Stimulated activated CD4-positive, alpha-beta T cell treated with anti-CD3 and anti-CD28 coated beads, TNF-alpha, amount 100 ng/mL, for 4 hours (primary cell): ENCODE results near the gene MPPED1.

ENCODE experiments used
- DNase-seq, 3 experiments: peaks; one replicate each; pipeline ENCODE4 v3.0.0-alpha.2; 2020; ENCODE audit warnings: low read depth in 3 of 3

MPPED1 gene

DNA sequence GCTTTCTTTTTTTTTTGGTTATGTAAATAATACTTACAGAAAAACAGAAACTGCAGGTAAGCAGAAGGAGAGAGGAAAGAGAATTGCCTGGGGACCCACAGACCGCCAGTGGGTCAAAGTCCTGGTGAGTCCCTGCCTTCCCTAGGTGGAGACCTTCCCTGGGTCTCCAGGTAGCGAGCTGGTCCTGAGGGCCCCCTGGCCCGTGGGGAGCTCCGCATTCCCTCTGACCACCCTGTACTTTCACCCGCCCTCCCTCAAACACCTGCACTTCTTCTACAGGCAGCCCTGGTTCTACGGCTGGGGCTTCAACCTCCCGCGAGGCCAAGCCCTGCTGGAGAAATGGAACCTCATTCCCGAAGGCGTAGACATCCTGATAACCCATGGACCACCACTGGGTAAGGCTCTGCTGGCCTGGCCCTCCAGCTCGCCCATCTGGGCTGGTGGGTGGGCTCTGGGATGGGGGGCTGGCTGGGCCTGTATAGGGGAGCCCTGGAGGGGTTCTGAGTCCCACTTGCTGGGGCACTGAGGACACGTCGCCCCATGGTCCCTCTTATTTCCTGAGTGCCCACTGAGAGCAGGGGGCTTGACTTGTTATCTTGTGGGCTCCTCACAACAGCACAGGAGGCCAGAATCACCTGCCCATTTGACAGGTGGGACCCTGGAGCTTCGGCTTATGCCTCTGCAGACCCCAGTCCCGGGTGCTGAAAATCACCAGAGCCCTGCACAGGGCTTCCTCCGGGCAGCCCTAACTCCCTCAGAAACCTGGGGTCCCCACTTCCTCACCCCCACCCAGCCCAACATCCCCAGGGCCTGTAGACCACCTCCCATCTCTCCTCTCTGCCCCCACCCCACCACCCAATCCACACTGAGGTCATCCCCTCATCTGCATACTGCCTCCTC lies 86.4 kb downstream of the MPPED1 start:
- DNase-seq: no peak

- no peak for DNase-seq
These were observed 87.0 kb downstream of the MPPED1 start for GRCh38 chr22:43498856-43499253.

DNA sequence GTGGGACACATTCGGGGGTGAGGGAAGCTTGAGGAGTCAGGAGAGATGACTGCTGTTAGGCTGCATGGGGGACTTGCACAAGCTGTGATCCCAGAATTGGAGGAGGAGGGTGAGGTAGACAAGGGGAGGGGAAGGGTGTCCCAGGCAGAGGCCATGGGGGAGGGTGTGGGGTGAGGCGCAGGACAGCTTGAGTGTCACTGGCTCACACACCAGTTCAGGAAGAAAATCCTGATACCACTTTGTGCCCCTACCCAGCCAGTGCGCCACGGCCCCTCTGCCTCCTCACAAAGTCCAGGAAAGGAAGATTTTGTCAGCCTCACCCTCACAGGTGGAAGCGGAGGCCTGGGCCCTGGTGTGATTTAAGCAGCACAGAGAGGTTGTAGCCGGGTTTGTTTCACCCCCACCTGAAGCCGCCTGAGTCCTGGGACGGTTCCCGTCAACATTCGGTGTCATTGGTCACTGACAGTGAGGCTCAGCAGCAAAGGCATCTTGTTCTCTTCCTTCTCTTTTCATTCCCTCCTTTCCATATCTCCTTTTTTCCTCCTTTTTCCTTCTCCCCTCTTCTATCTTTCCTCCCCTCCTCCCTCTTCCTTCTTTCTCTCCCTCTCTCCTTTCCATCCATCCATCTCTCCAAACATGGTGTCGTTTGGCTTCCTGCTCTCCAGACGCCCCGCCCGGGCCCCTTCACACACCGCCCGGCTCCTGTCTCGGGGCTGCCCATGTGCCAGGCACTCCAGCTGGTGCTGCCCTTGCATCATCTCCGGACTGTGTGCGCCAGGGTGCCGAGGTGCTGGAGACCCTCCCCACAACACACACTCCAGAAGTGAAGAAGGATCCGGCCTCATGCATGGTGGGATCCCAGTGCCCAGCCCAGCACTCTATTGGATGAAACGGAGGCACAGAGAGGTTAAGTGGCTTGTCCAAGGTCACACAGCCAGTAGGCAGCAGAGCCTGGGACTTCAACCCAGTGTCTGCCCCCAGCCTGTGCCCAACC lies 89.3 kb downstream of the MPPED1 start:
- DNase-seq: no peak

DNA sequence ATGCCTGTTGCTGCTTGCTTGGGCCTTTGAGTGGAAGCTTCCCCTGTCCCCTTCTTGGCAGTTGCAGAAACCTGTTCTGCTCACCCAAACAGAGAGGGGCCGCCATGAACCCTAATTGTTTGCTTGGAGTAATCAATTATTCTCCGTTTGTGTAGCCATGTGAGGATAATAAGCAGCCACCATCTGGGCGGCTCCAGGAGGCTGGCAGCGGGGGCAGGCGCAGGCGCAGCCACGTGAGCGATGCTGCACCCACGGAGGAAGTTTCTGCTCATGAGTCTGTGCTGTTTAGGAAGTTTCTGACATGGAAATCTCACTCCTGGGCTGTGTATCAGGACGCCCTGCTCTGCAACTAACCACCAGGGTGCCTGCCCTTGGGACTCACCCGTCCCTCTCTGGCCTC lies 90.1 kb downstream of the MPPED1 start:
- DNase-seq: no peak

GRCh38 chr22:43502306-43502874 lies 90.6 kb downstream of the MPPED1 start:
- DNase-seq: no peak

- no peak for DNase-seq
These were observed 92.3 kb downstream of the MPPED1 start for GRCh38 chr22:43504068-43504467.

GRCh38 chr22:43504666-43505261 lies 93.0 kb downstream of the MPPED1 start:
- DNase-seq: no peak

DNA sequence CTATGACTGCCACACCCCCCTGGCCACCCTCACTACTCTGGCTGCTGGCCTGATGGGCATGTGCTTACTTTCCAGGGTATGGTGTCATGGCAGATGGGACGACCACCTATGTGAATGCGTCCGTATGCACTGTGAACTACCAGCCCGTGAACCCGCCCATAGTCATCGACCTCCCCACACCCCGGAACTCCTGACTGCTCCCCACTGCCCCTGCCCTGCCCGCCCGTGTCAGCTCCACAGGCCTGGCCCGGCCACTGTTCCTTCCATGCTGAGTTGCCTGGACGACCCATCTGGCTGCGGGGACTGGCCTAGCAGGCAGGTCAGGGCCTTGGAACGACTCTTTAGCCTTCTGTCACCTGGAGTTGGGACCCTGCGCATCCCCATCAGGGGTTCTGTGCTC lies 93.6 kb downstream of the MPPED1 start:
- no peak for DNase-seq

- no peak for DNase-seq
These were observed 94.1 kb downstream of the MPPED1 start for GRCh38 chr22:43505896-43506295.

GRCh38 chr22:43506487-43506886 lies 94.7 kb downstream of the MPPED1 start:
- DNase-seq: no peak

DNA sequence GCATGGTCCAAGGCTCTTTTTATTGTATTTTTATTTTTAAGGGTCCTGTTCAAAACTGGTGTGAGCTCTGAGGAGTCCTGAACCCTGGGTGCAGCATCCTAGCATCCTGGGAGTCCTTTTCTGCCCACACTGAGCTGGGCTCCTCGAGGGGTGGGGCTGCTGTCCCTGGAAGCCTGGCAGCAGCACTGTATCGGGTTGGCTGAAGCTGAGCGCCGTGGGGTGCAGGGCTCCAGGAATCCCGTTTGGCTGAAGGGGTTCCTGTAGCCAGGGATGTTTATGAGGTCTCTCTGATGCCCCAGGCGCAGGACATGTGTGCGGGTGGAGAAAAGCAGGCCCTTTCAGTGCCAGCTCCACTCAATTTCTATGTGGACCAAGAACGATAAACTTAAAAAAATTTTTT lies 95.4 kb downstream of the MPPED1 start:
- DNase-seq: no peak

- no peak for DNase-seq
These were observed 96.7 kb downstream of the MPPED1 start for GRCh38 chr22:43508489-43508888.

DNA sequence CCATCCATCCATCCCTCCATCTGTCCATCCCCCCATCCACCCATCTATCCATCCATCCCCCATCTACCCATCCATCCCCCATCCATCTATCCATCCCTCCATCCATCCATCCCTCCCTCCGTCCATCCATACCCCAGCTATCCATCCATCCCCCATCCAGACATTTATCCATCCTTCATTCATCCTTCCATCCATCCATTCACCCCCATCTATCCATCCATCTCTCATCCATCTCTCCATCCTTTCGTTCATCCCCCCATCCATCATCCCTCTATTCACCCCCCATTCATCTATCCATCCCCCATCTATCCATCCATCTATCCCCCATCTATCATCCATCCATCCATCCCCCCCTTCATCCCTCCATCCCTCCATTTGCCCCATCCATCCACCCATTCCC lies 97.5 kb downstream of the MPPED1 start:
- DNase-seq: no peak

- no peak for DNase-seq
These were observed 98.7 kb downstream of the MPPED1 start for GRCh38 chr22:43510281-43511070.

- DNase-seq: no peak
These were observed 99.6 kb downstream of the MPPED1 start for GRCh38 chr22:43511276-43511910.

DNA sequence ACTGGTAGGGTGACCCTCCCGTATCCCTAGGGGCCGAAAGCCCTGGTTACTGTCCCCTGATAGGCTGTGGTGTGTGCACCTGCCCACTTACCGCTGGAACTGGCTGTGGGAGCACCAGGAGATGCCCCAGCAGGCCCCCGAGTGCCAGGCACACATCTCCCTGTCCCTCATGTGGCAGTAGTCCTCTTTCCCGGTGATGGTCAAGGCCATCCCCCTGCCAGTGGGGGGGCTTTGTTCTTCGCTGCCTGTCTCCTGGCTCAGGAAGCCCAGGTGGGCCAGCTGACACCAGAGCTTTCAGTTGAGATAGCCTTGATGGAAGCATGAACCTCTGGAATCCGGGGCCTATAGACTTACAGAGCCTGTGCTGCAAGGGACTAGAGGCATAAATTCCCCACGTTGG lies 100.5 kb downstream of the MPPED1 start:
- no peak for DNase-seq

- no peak for DNase-seq
These were observed 102.8 kb downstream of the MPPED1 start for GRCh38 chr22:43514476-43515157.

DNA sequence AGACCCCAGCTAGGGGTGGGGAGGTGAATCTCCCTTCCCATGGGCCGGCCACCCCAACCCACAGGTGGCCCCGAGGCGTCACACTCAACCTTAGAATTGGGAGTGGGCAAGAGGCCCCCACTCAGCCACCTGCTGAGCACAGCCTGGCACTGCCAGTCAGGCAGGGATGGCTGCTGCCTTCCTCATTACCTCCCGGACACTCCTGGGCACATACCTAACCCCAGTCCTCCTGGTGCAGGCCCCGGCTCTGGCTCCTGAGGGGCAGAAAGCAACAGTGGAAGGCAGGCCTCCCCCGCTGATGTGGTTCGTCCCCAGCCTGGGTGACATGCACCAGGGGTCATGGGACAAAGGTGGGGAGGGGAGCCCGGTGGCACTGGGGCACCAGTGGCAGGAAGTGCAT lies 103.6 kb downstream of the MPPED1 start:
- DNase-seq: no peak

- no peak for DNase-seq
These were observed 104.1 kb downstream of the MPPED1 start for GRCh38 chr22:43515902-43516301.

GRCh38 chr22:43516386-43516785 lies 104.6 kb downstream of the MPPED1 start:
- no peak for DNase-seq
